Mesendoderm (in vitro differentiated cells): ENCODE data around the gene CLSTN2.
A peak's percentile ranks its signal among the peaks of the same experiment; 100 is the strongest.

Experiments
- DNase-seq: peaks from one replicate; pipeline ENCODE4 v3.0.0; 2013
- H2AK5ac ChIP-seq: 2 replicates; pipeline ENCODE4 v1.6.1; 2013; ENCODE audit warnings: low read length, inconsistent platforms
- H2BK120ac ChIP-seq: 2 replicates; pipeline ENCODE4 v1.6.1; 2013; ENCODE audit warnings: low read depth, mild to moderate bottlenecking, low read length, moderate library complexity, mixed read lengths
- H2BK15ac ChIP-seq: replicated peaks from 2 replicates; pipeline ENCODE4 v1.6.1; 2013; ENCODE audit warnings: low read depth, mild to moderate bottlenecking, moderate library complexity
- H2BK5ac ChIP-seq: 2 replicates; pipeline ENCODE4 v1.6.1; 2013; ENCODE audit warnings: low read length, inconsistent platforms
- H3K18ac ChIP-seq: 2 replicates; pipeline ENCODE4 v1.6.1; 2013; ENCODE audit warnings: mild to moderate bottlenecking, low read length, mixed read lengths
- H3K23ac ChIP-seq: one replicate; pipeline ENCODE4 v1.6.1; 2013; ENCODE audit warnings: low read length
- H3K27ac ChIP-seq: 2 replicates; pipeline ENCODE4 v1.5.1; 2013; ENCODE audit warnings: low read depth, mild to moderate bottlenecking, inconsistent platforms, low read length, moderate library complexity
- H3K27me3 ChIP-seq: 2 replicates; pipeline ENCODE4 v1.6.1; 2013; ENCODE audit warnings: low read length, control low read depth, mild to moderate bottlenecking, inconsistent platforms; ENCODE audit not compliant: insufficient read depth, poor library complexity
- H3K36me3 ChIP-seq: 2 replicates; pipeline ENCODE4 v1.6.1; 2013; ENCODE audit warnings: low read length, inconsistent platforms; ENCODE audit not compliant: control insufficient read depth, insufficient read depth
- H3K4ac ChIP-seq: one replicate; pipeline ENCODE4 v1.6.1; 2013; ENCODE audit warnings: low read depth, mild to moderate bottlenecking, low read length, moderate library complexity
- H3K4me1 ChIP-seq: 2 replicates; pipeline ENCODE4 v1.6.1; 2013; ENCODE audit warnings: low read depth, low read length, inconsistent platforms; ENCODE audit not compliant: control insufficient read depth
- H3K4me2 ChIP-seq: 2 replicates; pipeline ENCODE4 v1.6.1; 2013; ENCODE audit warnings: low read length
- H3K4me3 ChIP-seq: 2 replicates; pipeline ENCODE4 v1.5.1; 2013; ENCODE audit warnings: mild to moderate bottlenecking, low read length
- H3K56ac ChIP-seq: one replicate; pipeline ENCODE4 v1.6.1; 2013; ENCODE audit warnings: low read length
- H3K79me1 ChIP-seq: 2 replicates; pipeline ENCODE4 v1.6.1; 2013; ENCODE audit warnings: low read length, inconsistent platforms
- H3K79me2 ChIP-seq: 2 replicates; pipeline ENCODE4 v1.6.1; 2013; ENCODE audit warnings: mild to moderate bottlenecking, low read length; ENCODE audit not compliant: control insufficient read depth, insufficient read depth
- H3K9ac ChIP-seq: 2 replicates; pipeline ENCODE4 v1.6.1; 2013; ENCODE audit warnings: low read length, inconsistent platforms
- H4K5ac ChIP-seq: one replicate; pipeline ENCODE4 v1.6.1; 2013; ENCODE audit warnings: low read length
- H4K8ac ChIP-seq: one replicate; pipeline ENCODE4 v1.6.1; 2013; ENCODE audit warnings: low read depth, mild to moderate bottlenecking, control low read depth, low read length, moderate library complexity
- WGBS: extraction: QIAGEN DNeasy Blood & Tissue Kit; methylation state at CpG from one replicate; pipeline ENCODE4 v1.1.7; 2013; ENCODE audit warnings: low lambda C conversion rate, missing lambda C conversion rate; ENCODE audit not compliant: insufficient coverage; ENCODE audit errors: extremely low coverage; 5-methylcytosine and 5-hydroxymethylcytosine counted together

CLSTN2 gene

DNA sequence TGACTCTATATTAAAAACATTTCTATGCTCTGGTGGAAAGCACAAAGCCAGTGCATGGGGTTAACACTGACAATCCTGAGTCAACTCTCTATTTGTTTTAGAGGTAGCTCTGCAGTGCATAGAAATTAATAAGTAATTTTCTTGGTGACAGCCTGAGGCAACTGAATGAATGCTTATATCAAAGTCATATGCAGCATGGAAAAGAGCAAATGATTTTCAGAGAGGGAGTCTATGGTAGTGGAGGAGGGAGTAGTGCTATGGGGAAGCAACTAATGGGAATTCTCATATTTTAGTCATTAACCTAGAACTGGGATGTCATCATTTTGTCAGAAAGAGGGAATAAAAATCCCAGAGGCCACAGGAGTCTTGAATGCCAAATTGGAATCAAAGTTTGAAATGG, 99.1 kb downstream of the CLSTN2 start:
- H3K4me3 ChIP-seq: no peak overlapping the region
- no peaks in the 10 kb centered on the region for H3K27me3 ChIP-seq
- H2BK15ac ChIP-seq: no peak overlapping the region
- H3K36me3 ChIP-seq: no peaks in the 10 kb centered on the region
- no peak overlapping the region for H2BK120ac ChIP-seq
- no peak overlapping the region for H3K23ac ChIP-seq
- no peak overlapping the region for H2AK5ac ChIP-seq
- no peaks in the 10 kb centered on the region for H3K79me2 ChIP-seq
- no peak overlapping the region for H2BK5ac ChIP-seq
- H3K9ac ChIP-seq: no peak overlapping the region
- H3K4me1 ChIP-seq: no peaks in the 10 kb centered on the region
- no peak overlapping the region for H3K4me2 ChIP-seq
- H4K5ac ChIP-seq: no peak overlapping the region
- H3K18ac ChIP-seq: no peak overlapping the region
- no peaks in the 10 kb centered on the region for H3K79me1 ChIP-seq
- H3K27ac ChIP-seq: no peak overlapping the region
- DNase-seq: no peak
- H3K56ac ChIP-seq: no peak overlapping the region
- no peak overlapping the region for H4K8ac ChIP-seq
- H3K4ac ChIP-seq: no peak overlapping the region

DNA sequence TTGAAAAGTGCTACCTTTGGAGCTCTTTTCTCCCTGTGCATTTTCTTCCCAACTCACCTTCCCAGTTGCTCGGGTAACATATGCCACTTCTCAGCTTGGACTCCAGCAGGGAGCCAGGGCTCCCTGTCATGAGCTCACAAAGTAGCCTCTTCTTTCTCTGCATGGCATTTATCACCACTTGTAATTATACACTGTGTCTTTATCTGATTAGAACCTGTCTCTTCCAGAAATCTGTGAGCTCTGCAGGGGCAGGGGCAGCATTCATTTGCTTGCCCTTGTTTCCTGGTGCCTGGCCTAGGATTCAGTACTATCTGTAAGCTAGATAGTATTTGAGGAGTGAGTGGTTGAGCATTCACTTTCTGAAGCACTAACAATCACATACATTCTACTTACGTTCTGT, 100.9 kb downstream of the CLSTN2 start:
- Histone ChIP-seq H3K79me2 (no peaks in the 10 kb centered on the region), H3K27ac (no peak overlapping the region), H3K4me2 (no peak overlapping the region), H3K4me3 (no peak overlapping the region), H2AK5ac (no peak overlapping the region), H3K23ac (no peak overlapping the region), H3K4me1 (no peaks in the 10 kb centered on the region), H3K9ac (no peak overlapping the region), H3K56ac (no peak overlapping the region), H3K79me1 (no peaks in the 10 kb centered on the region), H4K5ac (no peak overlapping the region), H3K18ac (no peak overlapping the region), H2BK120ac (no peak overlapping the region), H4K8ac (no peak overlapping the region), H2BK5ac (no peak overlapping the region), H3K27me3 (no peaks in the 10 kb centered on the region), H2BK15ac (no peak overlapping the region), H3K36me3 (no peaks in the 10 kb centered on the region), H3K4ac (no peak overlapping the region)
- DNase-seq: peak; percentile 91
- WGBS: no CpG with 5 or more reads among the region's 2 CpGs

DNA sequence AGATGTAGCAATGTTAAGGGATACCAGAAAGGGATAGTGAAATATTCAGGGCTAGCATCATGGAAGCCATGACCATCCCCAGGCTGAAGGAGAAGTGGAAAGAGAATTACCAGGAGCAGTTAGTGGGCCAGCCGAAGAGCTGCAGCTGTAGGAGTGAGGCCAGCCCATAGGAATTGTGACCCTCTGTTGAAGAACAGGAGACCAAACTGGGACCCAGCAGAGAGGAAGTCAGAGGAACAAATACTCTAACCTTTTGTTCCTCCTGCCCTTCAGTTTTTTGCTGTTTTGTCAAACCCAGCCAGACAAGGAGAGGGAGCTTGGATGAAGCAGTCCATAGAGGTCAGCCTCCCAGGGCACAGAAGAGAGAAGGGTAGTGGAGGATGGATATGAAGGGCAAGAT, 115.4 kb downstream of the CLSTN2 start:
- Histone ChIP-seq H3K27me3 (no peaks in the 10 kb centered on the region), H3K23ac (no peak overlapping the region), H2AK5ac (no peak overlapping the region), H2BK120ac (no peak overlapping the region), H4K8ac (no peak overlapping the region), H3K36me3 (no peaks in the 10 kb centered on the region), H3K79me2 (no peaks in the 10 kb centered on the region), H3K27ac (no peak overlapping the region), H3K4me1 (no peaks in the 10 kb centered on the region), H3K9ac (no peak overlapping the region), H3K79me1 (no peaks in the 10 kb centered on the region), H2BK5ac (no peak overlapping the region), H3K4me3 (no peak overlapping the region), H3K4me2 (no peak overlapping the region), H3K18ac (no peak overlapping the region), H3K56ac (no peak overlapping the region), H3K4ac (no peak overlapping the region), H2BK15ac (no peak overlapping the region), H4K5ac (no peak overlapping the region)
- DNase-seq: no peak
- no CpG with 5 or more reads among the region's 1 CpG for WGBS

DNA sequence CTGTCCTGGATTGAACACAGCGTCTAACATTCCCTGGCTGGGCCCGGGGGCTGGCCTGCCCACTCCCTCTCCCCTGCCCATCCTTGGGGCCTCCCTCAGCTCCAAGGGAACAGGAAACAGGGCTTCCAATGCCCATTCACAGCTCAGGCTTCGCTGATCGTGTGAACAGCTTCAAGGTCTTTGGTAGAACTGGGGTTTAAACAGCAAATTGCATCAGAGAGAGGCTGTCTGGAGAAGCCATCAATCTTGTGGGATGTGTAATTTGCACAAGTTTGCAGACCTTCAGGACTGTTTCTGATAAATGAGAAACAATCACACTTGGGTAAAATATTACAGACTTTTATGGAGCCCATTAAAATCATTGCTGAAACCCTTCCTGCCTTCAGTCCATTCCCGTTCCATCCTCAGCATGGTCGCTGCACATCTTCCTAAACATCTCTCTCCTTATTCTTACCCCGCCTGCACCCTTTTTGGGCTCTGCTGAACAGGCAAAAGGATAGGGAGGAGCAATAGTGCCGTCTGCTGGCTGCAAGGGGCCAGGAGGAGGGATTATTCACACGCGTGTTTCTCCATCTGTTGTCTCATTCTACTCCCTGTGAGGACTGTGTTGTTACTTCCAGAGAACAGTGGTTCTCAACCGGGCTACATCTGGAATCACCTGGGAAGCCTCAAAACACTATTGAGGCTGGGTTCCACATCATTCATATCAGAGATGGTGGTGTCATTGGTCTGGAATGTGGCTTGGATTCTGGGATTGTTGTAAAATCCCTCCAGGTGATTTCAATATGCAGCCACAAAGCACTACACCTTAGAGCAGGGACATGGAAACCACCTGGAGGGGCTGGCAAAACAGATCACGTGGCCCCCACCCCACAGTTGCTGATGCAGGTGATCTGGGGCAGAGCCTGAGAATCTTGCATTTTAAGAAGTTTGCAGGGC, 116.3 kb downstream of the CLSTN2 start:
- Histone ChIP-seq H3K36me3 (no peaks in the 10 kb centered on the region), H3K4ac (no peak overlapping the region), H2BK5ac (no peak overlapping the region), H3K56ac (no peak overlapping the region), H2AK5ac (no peak overlapping the region), H4K8ac (no peak overlapping the region), H3K27me3 (no peaks in the 10 kb centered on the region), H3K4me3 (no peak overlapping the region), H3K79me2 (no peaks in the 10 kb centered on the region), H3K23ac (no peak overlapping the region), H3K4me2 (no peak overlapping the region), H3K79me1 (no peaks in the 10 kb centered on the region), H2BK15ac (no peak overlapping the region), H2BK120ac (no peak overlapping the region), H4K5ac (no peak overlapping the region), H3K4me1 (no peaks in the 10 kb centered on the region), H3K27ac (no peak overlapping the region), H3K9ac (no peak overlapping the region), H3K18ac (no peak overlapping the region)
- WGBS: no CpG with 5 or more reads among the region's 12 CpGs
- peak; percentile 61 for DNase-seq

DNA sequence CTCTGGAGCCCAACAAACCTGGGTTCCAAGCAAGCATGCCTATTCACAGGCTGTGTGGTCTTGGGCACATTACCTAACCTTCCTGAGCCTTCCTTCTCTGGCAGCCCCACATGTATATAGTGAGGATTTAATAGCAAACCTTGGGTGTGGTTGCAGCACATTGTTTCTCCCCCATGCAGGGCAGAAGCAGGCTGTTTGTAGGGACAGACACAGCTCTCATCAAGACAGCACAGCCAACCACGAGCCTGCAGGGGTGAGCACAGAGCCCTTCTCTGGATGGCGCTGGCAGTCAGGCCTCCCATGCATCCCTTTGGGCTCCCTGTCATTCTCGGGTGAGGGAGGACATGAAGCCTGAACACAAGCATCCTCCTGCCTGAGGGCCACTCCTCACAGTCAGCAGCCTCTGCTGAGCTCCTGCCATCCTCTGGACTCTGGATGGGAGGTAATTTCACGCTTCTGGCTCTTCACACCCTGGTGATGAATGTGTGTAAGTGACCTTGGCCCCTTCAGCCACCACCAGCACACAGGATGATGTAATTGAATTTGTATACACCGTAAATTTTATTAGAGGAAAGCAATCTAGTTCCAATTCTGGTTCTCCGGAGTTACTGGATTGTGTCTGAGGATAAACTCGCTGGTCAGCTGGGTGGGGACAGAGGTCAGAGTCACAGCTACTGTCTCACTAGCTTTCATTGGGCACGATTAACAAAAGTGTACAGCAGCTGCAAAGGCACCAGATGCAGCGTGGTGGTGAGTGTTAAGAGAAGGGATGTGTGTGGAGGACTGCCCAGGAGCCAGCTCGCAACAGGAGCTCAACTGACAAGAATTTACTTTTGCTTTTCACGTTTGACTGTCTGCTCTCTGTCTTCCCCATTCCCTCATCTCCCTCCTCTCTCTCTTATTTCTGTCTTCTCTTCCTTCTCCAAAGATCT, 118.1 kb downstream of the CLSTN2 start:
- no peak overlapping the region for H3K4me2 ChIP-seq
- H3K4me1 ChIP-seq: no peaks in the 10 kb centered on the region
- H2AK5ac ChIP-seq: no peak overlapping the region
- H3K27me3 ChIP-seq: no peaks in the 10 kb centered on the region
- no peak overlapping the region for H2BK120ac ChIP-seq
- no peak overlapping the region for H3K4ac ChIP-seq
- no peak overlapping the region for H4K5ac ChIP-seq
- no peak overlapping the region for H3K56ac ChIP-seq
- H4K8ac ChIP-seq: no peak overlapping the region
- no peak overlapping the region for H3K18ac ChIP-seq
- no peak overlapping the region for H2BK5ac ChIP-seq
- H3K9ac ChIP-seq: no peak overlapping the region
- H2BK15ac ChIP-seq: no peak overlapping the region
- H3K79me2 ChIP-seq: no peaks in the 10 kb centered on the region
- H3K27ac ChIP-seq: no peak overlapping the region
- H3K4me3 ChIP-seq: no peak overlapping the region
- no peak overlapping the region for H3K23ac ChIP-seq
- no peaks in the 10 kb centered on the region for H3K36me3 ChIP-seq
- no CpG with 5 or more reads among the region's 11 CpGs for WGBS
- DNase-seq: peak; percentile 48
- no peaks in the 10 kb centered on the region for H3K79me1 ChIP-seq
